GM19468 (cell line): ENCODE data around the gene XPO6.

Experiments used
- ATAC-seq: cut with Tn5 transposase; IDR thresholded peaks from one replicate; pipeline ENCODE4 v1.9.1; 2021; ENCODE audit warnings: mild to moderate bottlenecking, moderate library complexity, moderate number of reproducible peaks; ENCODE audit not compliant: unreplicated experiment; ENCODE audit errors: extremely low read depth

Gene XPO6

GRCh38 chr16:28052274-28053128 lies 159.3 kb downstream of the XPO6 start:
- no peak for ATAC-seq

DNA sequence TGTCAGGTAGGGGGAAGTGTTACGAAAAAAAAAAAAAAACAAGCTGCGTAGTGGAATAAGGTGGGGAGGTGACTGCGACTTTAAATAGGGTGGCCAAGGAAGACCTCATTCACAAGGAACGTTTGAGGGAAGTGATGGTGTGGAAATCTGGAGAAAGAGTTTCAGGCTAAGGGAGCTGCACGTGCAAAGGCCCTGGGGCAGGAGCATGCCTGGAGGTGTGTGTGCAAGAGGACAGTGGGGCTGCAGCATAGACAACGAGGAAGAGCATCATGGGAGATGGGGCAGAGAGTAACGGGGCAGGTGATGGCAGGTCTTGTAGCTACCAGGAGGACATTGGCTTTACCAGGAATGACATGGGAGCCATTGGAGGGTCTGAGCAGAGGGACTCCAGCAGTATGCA lies 160.3 kb downstream of the XPO6 start:
- ATAC-seq, result no peak
